ENCODE results near the gene BRI3BP.
"Not testable (repeated sequence)": the region's sequence is repeated elsewhere in the genome, so short reads cannot be mapped to it uniquely, and the experiment has no call there.

BRI3BP gene

DNA sequence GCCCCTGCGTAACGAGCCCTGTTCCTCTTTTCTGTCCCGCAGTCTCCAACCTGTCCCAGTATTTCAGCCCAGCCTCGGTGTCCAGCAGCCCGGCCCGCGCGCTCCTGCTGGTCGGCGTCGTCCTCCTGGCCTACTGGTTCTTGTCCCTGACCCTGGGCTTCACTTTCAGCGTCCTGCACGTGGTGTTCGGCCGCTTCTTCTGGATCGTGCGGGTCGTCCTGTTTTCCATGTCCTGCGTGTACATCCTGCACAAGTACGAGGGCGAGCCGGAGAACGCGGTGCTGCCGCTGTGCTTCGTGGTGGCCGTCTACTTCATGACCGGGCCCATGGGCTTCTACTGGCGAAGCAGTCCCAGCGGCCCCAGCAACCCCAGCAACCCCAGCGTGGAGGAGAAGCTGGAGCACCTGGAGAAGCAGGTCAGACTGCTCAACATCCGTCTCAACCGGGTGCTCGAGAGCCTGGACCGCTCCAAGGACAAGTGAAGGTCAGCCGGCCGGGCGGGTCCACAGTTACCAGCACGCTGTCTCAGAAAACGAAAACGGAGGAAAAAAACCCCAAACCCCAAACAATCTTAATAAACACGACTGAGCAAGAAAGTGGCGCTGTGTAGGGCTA is 31.6 kb downstream of the BRI3BP start:
- no peak for DNase-seq

DNA sequence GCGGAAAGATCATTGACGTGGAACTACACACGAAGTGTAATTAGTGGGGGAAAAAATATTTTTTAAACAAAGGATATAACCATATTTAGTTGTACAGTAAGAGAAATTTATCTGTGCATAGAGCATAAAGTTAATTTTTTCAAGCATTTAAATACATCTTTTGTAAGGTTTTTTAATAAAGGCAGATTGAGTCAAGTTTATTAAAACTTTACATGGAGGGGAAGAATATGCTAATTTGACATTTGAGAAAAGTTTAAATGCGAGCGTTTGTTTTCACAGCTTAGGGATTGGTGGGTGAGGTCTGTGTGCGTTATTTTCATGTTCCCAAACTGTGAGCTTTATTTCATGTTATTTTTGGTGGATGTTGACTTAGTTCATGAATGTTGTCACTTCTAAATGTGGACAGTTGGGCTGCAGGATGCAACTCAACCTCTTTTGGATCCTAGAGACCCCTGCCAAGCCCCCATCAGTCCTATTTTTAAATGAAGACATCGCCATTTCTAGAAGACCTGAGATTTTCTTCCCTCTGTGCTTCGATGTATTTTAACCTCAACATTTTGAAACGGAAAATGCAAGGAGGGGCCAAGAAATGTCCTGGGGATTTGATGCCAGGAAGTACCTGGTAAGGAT is 32.3 kb downstream of the BRI3BP start:
- no peak for DNase-seq

DNA sequence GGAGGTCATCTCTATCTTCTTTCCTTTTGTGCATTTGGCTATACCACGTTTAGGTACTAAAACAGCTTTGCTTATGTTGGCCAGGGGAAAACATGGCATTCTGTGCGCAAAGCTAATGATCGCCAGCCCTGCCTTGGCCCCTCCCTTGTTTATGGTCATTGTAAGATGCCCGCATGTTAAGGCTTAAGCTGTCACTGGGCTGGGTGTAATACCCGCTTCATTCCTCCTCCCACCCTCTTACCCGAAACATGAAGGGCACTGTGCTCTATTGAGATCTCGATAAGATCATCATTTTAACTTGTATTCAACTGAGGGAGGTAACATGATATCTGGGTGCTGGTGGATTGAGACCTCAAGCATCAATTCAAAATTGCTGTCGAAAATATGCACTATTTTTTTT is 34.7 kb downstream of the BRI3BP start:
- DNase-seq, result no peak

DNA sequence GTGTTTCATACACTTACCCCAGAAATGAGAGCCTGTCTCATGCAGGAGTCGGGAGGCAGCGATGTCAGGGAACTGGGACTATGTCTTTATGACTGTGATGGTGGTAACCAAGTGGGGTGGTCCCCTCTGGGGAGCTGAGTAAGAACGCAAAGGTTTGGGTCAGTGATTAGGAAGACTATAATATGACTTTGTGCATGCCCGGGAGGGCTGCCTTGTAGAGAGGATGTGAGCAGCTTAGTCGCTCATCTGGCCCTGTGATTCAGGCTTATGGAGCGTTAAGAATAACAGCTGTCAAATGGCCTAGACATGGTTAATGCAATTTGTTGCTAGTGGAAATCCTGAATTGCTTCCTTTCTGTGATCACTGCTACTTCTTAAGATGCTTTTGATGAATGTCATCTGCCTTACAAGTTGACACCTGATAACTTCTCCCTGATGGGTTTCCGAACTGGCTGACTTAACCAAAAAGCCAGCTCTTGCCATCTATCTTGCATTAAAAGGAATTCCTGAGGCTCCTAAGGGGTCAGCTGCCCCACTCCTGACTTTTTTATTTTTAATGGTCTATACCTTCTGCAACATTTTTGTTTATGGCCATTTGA is 36.4 kb downstream of the BRI3BP start:
- DNase-seq, result no peak

DNA sequence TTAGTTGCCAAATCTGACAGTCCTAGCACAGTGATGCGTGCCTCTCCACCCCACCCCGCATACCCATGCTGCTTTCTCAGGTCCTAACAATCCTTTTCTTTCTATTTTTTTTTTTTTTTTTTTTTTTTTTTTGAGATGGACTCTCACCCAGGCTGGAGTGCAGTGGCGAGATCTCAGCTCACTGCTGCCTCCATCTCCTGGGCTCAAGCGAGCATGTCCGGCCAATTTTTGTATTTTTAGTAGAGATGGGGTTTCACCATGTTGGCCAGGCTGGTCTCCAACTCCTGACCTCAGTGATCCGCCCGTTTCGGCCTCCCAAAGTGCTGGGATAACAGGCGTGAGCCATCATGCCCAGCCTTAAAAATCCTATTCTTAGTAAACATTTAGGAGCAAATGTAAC is 38.0 kb downstream of the BRI3BP start:
- DNase-seq, result not testable (repeated sequence)

DNA sequence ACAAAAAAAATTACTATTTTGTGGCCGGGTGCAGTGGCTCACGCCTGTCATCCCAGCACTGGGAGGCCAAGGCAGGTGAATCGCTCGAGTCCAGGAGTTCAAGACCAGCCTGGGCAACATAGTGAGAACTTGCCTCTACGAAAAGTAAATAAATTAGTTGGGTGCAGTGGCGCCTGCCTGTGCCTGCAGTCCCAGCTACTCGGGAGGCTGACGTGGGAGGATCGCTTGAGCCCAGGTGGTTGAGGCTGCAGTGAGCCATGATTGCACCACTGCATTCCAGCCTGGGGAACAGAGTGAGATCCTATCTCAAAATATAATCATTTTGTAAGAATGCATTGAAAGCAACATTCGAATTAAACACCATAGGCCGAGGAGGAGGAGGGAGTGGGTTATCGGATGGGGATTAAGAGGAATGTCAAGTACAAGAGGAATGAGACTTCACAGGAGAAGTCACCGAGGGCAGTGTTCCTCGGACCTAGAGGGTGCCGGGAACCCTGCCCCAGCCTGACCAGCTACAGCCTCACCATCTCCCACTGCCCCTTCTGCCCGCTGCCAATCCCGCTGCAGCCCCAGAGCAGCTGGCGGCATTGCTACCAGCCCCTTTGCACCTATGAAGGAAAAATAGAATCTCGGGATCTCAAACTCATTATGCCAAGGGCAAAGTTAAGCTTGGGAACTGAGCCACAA is 39.2 kb downstream of the BRI3BP start:
- DNase-seq, result no peak

DNA sequence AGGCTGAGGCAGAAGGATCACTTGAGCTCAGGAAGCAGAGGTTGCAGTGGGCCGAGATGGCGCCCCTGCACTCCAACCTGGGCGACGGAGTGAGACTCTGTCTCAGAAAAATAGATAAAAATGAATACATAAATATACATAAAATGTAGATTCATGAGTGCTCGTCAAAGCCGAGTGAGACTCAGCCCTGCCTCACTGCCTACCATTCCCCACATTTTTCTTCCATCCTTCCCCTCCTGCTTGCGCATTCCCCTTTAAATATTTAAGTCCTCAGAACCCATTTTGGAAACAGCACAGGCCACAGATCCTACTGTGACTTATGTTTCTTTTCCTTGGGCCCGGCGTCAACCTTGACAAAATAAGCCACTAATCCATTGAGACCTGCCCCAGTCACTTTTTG is 39.8 kb downstream of the BRI3BP start:
- DNase-seq, result no peak

DNA sequence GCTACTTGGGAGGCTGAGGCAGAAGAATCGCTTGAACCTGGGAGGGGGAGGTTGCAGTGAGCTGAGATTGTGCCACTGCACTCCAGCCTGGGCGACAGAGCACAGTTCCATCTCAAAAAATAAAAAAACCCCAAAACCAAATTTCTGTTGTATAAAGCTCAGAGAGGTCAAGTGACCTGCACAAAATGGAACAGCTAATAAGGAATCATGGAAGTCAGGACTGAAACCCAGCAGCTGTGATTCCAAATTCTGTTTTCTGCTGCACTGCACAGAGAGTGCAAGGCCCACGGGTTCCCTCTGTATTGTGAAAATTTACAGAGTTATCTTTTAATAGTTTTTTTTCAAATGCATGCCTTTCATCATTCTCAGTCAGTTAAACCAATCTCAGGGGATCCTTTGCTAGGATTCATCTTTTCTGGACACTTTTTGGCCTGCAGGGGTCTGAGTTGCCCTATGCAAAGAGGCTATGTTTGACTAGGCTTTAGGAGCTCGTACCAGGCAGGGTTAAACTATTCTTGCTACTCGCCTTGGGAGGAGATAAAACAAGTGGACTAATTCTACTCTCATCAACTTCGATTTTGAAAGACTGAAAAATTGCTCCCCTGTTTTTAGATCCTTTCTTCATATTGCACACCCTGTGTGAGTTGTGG is 45.7 kb downstream of the BRI3BP start:
- DNase-seq, result no peak

DNA sequence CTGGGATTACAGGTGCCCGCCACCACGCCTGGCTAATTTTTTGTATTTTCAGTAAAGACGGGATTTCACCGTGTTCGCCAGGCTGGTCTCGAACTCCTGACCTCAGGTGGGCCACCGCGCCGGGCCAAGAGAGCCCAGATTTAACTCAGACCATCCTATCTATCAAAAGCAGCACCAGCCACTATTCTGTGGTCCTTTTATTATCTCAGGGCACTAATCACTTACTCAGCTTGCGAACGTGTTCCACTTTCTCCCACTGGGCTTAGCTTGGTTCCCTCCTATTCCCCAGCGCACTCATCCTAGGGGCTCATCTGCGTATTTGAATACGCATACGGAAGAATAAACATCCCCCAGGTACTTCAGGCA is 55.6 kb downstream of the BRI3BP start:
- no peak for DNase-seq

DNA sequence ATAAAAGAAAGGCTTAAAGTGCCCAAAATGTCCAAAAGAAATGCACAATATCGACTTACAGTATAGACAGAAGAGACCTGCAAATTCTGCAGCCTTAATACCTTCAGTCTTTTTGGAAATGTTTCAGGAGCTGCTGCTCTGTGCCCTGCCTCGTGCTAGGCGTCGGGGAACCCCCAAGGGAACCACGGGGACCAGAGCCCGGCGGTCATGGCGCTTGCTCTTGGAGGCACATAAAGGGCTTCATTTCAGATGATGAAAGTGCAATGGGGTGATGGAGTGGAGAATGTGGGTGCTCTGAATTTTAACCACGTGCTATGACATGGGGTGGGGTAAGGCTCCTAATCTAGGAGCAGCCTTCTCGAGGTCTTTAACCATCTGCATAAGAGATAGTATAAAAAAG is 57.0 kb downstream of the BRI3BP start:
- DNase-seq, result no peak

DNA sequence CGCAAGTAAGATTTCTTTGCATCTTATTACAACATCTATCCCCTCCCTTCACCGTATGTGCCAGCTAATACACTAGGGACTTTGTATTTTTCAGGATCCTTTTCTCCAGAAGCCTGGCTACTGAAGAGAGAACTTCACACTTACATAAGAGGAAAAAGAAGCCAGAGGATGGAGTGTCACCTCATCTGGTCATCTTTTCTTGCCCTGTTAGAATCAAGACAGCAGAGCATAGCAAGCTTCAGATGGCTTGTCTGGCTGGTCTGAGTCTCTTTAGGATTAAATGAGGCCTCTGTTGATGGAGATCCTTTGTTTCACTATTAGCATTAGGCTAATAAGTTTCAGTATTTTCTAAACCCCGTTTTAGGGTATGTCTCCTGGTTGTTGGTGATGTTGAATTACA is 57.4 kb downstream of the BRI3BP start:
- no peak for DNase-seq

DNA sequence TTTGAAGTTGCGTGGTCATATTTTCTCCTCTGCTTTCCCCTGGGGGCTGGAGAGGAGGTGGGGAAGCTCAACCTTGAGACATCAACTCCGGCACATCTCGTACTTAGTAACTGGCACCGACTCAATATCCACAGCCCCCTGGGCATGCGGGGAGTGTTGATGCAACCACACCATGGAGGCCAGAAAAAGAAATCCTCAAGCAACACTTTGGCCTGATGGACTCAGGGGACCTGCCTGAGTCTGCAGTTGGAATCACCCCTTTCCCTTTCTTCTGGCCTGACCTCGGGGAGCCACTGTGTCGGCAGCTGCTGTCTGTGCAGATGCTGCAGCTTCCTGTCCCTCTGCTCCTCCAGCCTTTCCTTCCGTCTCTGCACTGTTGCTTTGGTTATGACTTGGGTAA is 60.4 kb downstream of the BRI3BP start:
- DNase-seq, result no peak

DNA sequence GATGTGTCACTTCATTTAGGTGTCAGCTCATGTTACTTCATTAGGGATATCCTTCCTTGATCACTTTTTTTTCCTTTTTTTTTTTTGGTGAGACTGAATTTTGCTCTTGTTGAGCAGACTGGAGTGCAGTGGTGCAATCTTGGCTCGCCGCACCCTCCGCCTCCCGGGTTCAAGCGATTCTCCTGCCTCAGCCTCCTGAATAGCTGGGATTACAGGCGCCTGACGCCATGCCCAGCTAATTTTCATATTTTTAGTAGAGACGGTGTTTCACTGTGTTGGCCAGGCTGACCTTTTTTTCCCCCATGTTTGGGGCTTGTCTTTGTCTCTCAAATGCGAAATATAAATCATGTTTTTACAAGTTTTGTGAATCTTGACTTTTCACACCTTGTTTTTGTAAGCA is 62.1 kb downstream of the BRI3BP start:
- no peak for DNase-seq

DNA sequence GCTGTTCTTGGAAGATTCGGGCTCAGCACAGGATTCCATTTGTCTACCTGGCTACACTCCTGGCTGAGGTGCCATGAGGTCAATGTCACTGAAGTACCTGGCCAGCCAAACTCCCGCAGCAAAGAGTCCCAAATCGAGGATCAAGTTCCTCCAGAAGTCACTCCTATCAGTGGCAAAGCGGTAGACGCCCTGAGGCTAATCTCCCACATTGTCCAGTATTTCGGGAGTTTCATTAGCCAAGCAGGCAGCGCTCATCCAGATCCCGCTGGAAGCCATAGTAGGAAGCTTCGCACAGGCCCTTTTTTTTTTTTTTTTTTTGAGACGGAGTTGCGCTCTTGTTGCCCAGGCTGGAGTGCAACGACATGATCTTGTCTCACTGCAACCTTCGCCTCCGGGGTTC is 62.9 kb downstream of the BRI3BP start:
- DNase-seq, result no peak

DNA sequence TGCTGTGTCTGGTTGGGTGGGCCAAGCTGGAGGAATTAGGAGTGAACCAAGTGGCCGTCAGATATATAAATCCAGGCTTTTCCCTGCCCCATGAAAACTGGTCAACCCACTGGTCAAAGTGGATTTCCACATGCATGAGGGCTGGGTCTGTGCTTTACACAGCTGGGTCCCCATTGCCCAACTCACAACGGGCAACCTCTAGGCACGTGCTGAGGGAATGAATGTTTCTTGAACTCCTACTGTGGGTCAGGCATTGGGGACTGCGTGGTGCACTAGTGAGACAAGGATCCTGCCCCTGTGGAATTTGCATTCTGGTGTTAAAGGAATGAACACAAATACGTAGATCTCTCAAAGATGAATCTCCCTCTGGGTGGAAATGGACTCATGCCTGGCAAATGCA is 64.3 kb downstream of the BRI3BP start:
- DNase-seq, result no peak

DNA sequence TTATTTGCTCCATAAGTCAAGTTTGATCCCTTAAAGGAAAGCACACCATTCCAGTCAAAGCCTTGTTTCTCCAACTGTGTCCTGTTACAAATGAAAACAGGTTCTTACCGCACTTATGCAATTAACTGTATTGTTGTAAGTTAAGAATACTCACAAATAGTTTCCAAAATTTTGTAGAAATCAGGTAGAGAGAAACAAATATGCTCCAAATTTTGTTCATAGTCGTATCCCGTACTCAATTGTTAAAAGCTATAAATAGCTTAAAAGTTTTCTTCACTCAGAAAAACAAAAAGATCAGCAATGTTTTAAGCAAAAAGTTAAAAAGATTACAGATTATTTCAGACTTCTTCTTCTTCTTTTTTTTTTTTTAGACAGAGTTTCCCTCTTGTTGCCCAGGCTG is 67.8 kb downstream of the BRI3BP start:
- DNase-seq, result no peak

DNA sequence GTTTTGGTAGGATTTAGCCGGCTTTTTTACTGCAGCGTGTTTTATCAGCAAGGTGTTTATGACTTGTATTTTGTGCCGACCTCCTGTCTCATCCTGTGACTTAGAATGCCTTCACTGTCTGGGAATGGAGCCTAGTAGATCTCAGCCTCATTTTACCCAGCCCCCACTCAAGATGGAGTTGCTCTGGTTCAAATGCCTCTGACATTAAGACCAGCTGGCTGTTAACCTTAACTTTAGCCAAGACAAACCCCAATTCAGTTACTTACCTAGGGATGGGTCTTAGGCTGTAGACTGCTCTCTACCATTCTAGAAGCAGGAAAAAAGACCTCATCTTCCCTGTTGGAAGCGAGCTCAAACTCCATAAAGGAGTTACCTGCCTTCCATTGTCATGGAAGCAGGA is 70.1 kb downstream of the BRI3BP start:
- not testable (repeated sequence) for DNase-seq

DNA sequence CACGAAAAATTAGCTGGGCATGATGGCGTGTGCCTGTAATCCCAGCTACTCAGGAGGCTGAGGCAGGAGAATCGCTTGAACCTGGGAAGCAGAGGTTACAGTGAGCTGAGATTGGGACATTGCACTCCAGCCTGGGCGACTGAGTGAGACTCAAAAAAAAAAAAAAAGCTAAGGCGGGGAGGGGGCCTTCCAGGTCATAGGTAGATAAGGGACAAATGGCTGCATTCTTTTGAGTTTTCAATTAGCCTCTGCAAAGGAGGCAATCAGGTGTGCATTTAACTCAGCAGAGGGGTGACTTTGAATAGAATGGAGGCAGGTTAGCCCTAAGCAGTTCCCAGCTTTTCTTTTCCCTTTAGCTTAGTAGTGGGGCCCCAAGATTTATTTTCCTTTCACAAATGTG is 71.0 kb downstream of the BRI3BP start:
- DNase-seq, result no peak

DNA sequence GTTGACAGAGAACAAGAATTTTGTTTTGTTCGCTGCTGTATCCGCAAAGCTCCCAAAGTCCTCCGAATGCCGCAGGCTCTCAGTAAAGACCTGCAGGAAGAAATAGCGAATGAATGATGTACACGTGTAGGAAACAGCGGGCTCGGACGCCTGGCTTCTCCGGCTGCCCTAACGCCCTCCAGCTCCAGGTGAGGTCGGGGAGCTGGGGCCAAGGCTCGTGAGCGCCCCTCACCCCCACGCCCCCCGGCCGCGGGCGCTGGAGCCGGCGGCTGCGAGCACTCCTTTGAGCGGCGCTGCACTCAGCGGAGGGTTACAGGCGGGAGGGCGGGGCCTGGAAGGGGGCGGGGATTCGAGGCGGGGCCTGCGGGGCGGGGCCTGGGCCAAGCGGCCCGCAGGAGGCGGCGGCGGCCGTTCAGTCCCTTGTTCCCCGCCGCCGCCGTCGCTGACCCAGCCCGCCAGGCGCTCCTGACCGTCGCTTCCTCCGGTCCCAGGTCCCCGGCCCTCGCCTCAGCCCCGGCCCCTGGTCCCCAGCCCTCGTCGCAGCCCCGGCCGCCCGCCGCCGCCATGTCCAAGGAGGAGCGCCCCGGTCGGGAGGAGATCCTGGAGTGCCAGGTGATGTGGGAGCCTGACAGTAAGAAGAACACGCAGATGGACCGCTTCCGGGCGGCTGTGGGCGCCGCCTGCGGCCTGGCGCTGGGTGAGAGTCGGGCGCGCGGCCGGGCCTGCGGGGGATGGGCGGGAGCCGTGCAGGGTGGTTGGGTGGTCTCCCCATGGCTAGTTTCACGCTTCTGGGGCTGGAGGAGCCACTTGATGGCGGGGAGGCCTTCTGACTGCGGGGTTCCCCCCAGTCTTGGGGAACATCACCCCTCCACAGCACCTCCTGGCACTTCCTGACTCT is 71.8 kb downstream of the BRI3BP start, which contains the start of gene AACS:
Gene AACS (plus strand): TSS at position 415 of the 898 bp plus-strand sequence. CDS start 150 bp downstream, at position 565.
- peak; percentile 78 to 93 (median 86) for DNase-seq

DNA sequence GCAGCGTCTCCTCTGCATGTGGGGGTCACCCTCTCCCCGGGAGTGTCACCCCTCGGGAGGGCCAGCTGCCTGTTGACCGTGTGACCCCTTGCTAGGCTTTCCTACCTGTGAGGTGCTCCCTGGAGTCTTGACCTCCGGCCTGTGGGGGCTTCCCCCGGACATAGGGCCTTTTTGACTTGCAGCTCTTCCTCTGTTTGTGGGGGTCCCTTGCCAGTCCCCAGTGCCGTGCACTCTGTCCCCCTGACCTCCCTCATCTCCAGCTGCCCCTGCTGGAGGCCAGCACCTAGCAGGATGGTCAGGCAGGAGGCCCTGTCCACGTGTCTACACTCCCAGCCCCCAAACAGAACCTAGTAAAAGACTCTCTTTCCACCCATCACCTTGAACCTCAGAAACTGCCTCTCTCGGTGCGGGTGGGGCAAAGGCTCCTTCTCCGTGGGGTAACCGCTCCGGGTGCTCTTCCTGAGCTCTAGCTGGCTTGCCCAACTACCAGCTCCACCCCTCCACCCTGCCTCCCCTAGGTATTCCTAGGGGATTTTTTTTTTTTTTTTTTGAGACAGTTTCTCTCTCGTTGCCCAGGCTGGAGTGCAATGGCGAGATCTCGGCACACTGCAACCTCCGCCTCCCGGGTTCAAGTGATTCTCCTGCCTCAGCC is 72.6 kb downstream of the BRI3BP start:
- DNase-seq, result no peak

DNA sequence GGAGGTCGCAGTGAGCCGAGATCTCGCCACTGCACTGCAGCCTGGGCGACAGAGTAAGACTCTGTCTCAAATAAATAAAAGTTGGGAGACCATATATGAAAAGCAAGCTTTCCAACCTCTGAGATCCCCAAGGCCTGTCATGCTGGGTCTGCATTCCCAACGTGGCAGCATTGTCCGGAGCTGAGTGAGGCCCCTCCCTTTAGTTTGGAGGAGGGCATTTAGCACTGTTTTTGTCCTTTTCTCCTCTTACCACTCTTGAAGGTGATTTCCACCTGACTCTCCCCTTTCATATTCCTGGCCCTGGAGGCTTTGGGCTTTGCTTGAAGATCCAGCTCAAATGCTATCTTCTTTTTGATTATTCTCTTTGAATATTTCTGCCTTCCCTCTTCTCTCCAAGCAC is 74.9 kb downstream of the BRI3BP start:
- no peak for DNase-seq

DNA sequence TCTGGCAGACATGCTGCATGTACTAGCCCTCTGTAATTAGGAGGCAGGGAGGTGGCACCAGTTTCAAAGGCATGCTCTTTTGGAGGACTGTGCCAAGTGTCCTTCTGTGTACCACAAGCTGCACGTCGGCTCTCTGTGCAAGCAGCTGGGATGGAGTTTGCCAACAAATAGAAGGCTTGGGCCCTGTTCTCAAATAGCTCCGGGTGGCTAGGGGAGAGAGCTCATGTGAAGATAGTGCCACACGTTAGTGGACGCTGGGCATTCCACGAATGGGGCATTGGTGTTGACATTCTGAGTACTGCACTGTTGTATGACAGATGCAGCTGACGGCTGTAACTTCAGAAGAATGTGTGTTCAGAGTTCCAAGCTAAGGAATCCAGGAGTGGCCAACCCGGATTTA is 76.2 kb downstream of the BRI3BP start:
- DNase-seq, result no peak

Measured in suppressor macrophage (primary cell).